WTC11 (cell line): ENCODE measurements around the gene EBF3. TPM values are rescaled to one million over a fixed set of nuclear protein-coding genes. Genes with fewer than 3 reads are reported as not detected.

Experiments
- ATAC-seq: fragments of 200-7000 bp; cut with Tn5 transposase; 2 replicates; pipeline ENCODE4 v1.10.0; 2021; ENCODE audit warnings: mild to moderate bottlenecking, moderate library complexity
- CTCF ChIA-PET: fragments of 300-600 bp; sonication (Branson Sonifier 250); formaldehyde crosslinking; loops from one replicate; lab custom pipeline; 2021; ENCODE audit warnings: antibody characterized with exemption; lab: Charles Lee
- POLR2A ChIA-PET: fragments of 350-600 bp; sonication (Branson Sonifier 250); formaldehyde crosslinking; loops from one replicate; lab custom pipeline; 2021; ENCODE audit warnings: antibody characterized with exemption; lab: Charles Lee
- DNase-seq: peaks from one replicate; pipeline ENCODE4 v3.0.0; 2021; ENCODE audit warnings: low spot score
- H3K27ac Mint-ChIP-seq: 2 replicates; pipeline ENCODE4 v1.8.0; 2021; ENCODE audit warnings: mixed read lengths
- H3K27me3 Mint-ChIP-seq: 2 replicates; pipeline ENCODE4 v1.8.0; 2021; ENCODE audit warnings: low read depth, mild to moderate bottlenecking, moderate library complexity, mixed read lengths
- H3K36me3 Mint-ChIP-seq: 2 replicates; pipeline ENCODE4 v1.8.0; 2021; ENCODE audit warnings: mixed read lengths
- H3K4me1 Mint-ChIP-seq: 2 replicates; pipeline ENCODE4 v1.8.0; 2022; ENCODE audit warnings: mixed read lengths
- H3K4me3 Mint-ChIP-seq: 2 replicates; pipeline ENCODE4 v1.8.0; 2021; ENCODE audit warnings: mild to moderate bottlenecking, moderate library complexity, mixed read lengths
- H3K9me3 Mint-ChIP-seq: 2 replicates; pipeline ENCODE4 v1.8.0; 2021; ENCODE audit warnings: mixed read lengths
- ESRRA ChIP-seq: sonication (generic); formaldehyde crosslinking; IDR thresholded peaks from 2 replicates; pipeline ENCODE4 v1.8.1; 2022; ENCODE audit warnings: mild to moderate bottlenecking, missing genetic modification reagents, borderline replicate concordance
- GABPB1 ChIP-seq: sonication (generic); formaldehyde crosslinking; IDR thresholded peaks from 2 replicates; pipeline ENCODE4 v1.8.1; 2023; ENCODE audit warnings: mild to moderate bottlenecking, missing genetic modification reagents
- HMGA2 ChIP-seq: fragments of 250-450 bp; sonication (Bioruptor Pico); IDR thresholded peaks from 2 replicates; pipeline ENCODE4 v1.4.0; 2021; ENCODE audit warnings: mild to moderate bottlenecking, moderate library complexity
- JAZF1 ChIP-seq: fragments of 250-450 bp; sonication (Bioruptor Pico); IDR thresholded peaks from 2 replicates; pipeline ENCODE4 v1.9.0; 2021; ENCODE audit warnings: moderate library complexity, mild to moderate bottlenecking, inconsistent platforms
- NFE2L1 ChIP-seq: sonication (generic); formaldehyde crosslinking; IDR thresholded peaks from 2 replicates; pipeline ENCODE4 v1.8.1; 2023; ENCODE audit warnings: missing genetic modification reagents
- OVOL2 ChIP-seq: fragments of 250-450 bp; sonication (Bioruptor Pico); IDR thresholded peaks from 2 replicates; pipeline ENCODE4 v1.9.0; 2021; ENCODE audit warnings: mild to moderate bottlenecking, borderline replicate concordance
- RELA ChIP-seq: sonication (generic); formaldehyde crosslinking; IDR thresholded peaks from 2 replicates; pipeline ENCODE4 v1.8.1; 2022; ENCODE audit warnings: missing genetic modification reagents, mild to moderate bottlenecking, borderline replicate concordance
- SP1 ChIP-seq: sonication (generic); formaldehyde crosslinking; conservative IDR thresholded peaks from 2 replicates; pipeline ENCODE4 v1.8.1; 2022; ENCODE audit warnings: missing genetic modification reagents
- TEAD4 ChIP-seq: sonication (generic); formaldehyde crosslinking; IDR thresholded peaks from 2 replicates; pipeline ENCODE4 v1.8.0; 2022; ENCODE audit warnings: mild to moderate bottlenecking, missing genetic modification reagents
- ZNF138 ChIP-seq: sonication (generic); formaldehyde crosslinking; conservative IDR thresholded peaks from 2 replicates; pipeline ENCODE4 v1.8.1; 2022; ENCODE audit warnings: mild to moderate bottlenecking, moderate library complexity, missing genetic modification reagents
- ZNF219 ChIP-seq: sonication (generic); formaldehyde crosslinking; IDR thresholded peaks from 2 replicates; pipeline ENCODE4 v1.8.0; 2023; ENCODE audit warnings: missing genetic modification reagents, mild to moderate bottlenecking, borderline replicate concordance
- ZNF425 ChIP-seq: fragments of 250-450 bp; sonication (Bioruptor Pico); conservative IDR thresholded peaks from 2 replicates; pipeline ENCODE4 v1.9.0; 2021; ENCODE audit warnings: mild to moderate bottlenecking
- total RNA-seq: library from RNA; stranded (reverse); gene quantifications from 3 replicates; pipeline ENCODE4 v1.2.3, GENCODE V29; 2021
- TF ChIP-seq, protein P1 (sequence below): fragments of 250-450 bp; sonication (Bioruptor Pico); IDR thresholded peaks from 2 replicates; pipeline ENCODE4 v1.8.0; 2021; ENCODE audit warnings: mild to moderate bottlenecking
- TF ChIP-seq, protein P2 (sequence below): sonication (generic); formaldehyde crosslinking; IDR thresholded peaks from 2 replicates; pipeline ENCODE4 v1.8.1; 2023; ENCODE audit warnings: mild to moderate bottlenecking, missing genetic modification reagents
- TF ChIP-seq, protein P3 (sequence below): sonication (generic); formaldehyde crosslinking; IDR thresholded peaks from 2 replicates; pipeline ENCODE4 v1.8.1; 2022; ENCODE audit warnings: low read depth, missing genetic modification reagents, borderline replicate concordance
- TF ChIP-seq, protein P4 (sequence below): sonication (generic); formaldehyde crosslinking; conservative IDR thresholded peaks from 2 replicates; pipeline ENCODE4 v1.8.1; 2023; ENCODE audit warnings: mild to moderate bottlenecking, low read depth, missing genetic modification reagents, moderate library complexity

Gene EBF3
- total RNA-seq, 1 experiment from 2014 or later: 1.2 TPM

- CTCF ChIA-PET: interaction anchor here (1.7 kb wide), 1 partner anchor 26 kb away, joined by 5 read pairs; no protein-coding TSS in a partner anchor
- DNase-seq (no peak), ATAC-seq (no peak)
- Mint-ChIP-seq H3K4me1 (peaks cover 3% of the 10 kb centered on the region; the same call in 1 of the 2 replicates), H3K4me3 (no peak overlapping the region), H3K27me3 (no peaks in the 10 kb centered on the region), H3K9me3 (peaks cover 9% of the 10 kb centered on the region), H3K27ac (no peak overlapping the region), H3K36me3 (no peaks in the 10 kb centered on the region)
- POLR2A ChIA-PET: no interaction called here
- TF ChIP-seq, protein P1, sequence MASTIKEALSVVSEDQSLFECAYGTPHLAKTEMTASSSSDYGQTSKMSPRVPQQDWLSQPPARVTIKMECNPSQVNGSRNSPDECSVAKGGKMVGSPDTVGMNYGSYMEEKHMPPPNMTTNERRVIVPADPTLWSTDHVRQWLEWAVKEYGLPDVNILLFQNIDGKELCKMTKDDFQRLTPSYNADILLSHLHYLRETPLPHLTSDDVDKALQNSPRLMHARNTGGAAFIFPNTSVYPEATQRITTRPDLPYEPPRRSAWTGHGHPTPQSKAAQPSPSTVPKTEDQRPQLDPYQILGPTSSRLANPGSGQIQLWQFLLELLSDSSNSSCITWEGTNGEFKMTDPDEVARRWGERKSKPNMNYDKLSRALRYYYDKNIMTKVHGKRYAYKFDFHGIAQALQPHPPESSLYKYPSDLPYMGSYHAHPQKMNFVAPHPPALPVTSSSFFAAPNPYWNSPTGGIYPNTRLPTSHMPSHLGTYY (CRISPR knock-in tag): no peak
- TF ChIP-seq ZNF138 (CRISPR knock-in tag) (no peak), HMGA2 (CRISPR knock-in tag) (no peak), OVOL2 (no peak), ZNF219 (CRISPR knock-in tag) (no peak), NFE2L1 (no peak), TEAD4 (CRISPR knock-in tag) (no peak), RELA (CRISPR knock-in tag) (no peak), ZNF425 (CRISPR knock-in tag) (no peak), ESRRA (CRISPR knock-in tag) (no peak), JAZF1 (CRISPR knock-in tag) (no peak)
- TF ChIP-seq, protein P2, sequence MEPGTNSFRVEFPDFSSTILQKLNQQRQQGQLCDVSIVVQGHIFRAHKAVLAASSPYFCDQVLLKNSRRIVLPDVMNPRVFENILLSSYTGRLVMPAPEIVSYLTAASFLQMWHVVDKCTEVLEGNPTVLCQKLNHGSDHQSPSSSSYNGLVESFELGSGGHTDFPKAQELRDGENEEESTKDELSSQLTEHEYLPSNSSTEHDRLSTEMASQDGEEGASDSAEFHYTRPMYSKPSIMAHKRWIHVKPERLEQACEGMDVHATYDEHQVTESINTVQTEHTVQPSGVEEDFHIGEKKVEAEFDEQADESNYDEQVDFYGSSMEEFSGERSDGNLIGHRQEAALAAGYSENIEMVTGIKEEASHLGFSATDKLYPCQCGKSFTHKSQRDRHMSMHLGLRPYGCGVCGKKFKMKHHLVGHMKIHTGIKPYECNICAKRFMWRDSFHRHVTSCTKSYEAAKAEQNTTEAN (CRISPR knock-in tag): no peak
- TF ChIP-seq, protein P3, sequence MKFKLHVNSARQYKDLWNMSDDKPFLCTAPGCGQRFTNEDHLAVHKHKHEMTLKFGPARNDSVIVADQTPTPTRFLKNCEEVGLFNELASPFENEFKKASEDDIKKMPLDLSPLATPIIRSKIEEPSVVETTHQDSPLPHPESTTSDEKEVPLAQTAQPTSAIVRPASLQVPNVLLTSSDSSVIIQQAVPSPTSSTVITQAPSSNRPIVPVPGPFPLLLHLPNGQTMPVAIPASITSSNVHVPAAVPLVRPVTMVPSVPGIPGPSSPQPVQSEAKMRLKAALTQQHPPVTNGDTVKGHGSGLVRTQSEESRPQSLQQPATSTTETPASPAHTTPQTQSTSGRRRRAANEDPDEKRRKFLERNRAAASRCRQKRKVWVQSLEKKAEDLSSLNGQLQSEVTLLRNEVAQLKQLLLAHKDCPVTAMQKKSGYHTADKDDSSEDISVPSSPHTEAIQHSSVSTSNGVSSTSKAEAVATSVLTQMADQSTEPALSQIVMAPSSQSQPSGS (CRISPR knock-in tag): no peak
- TF ChIP-seq, protein P4, sequence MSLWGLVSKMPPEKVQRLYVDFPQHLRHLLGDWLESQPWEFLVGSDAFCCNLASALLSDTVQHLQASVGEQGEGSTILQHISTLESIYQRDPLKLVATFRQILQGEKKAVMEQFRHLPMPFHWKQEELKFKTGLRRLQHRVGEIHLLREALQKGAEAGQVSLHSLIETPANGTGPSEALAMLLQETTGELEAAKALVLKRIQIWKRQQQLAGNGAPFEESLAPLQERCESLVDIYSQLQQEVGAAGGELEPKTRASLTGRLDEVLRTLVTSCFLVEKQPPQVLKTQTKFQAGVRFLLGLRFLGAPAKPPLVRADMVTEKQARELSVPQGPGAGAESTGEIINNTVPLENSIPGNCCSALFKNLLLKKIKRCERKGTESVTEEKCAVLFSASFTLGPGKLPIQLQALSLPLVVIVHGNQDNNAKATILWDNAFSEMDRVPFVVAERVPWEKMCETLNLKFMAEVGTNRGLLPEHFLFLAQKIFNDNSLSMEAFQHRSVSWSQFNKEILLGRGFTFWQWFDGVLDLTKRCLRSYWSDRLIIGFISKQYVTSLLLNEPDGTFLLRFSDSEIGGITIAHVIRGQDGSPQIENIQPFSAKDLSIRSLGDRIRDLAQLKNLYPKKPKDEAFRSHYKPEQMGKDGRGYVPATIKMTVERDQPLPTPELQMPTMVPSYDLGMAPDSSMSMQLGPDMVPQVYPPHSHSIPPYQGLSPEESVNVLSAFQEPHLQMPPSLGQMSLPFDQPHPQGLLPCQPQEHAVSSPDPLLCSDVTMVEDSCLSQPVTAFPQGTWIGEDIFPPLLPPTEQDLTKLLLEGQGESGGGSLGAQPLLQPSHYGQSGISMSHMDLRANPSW (CRISPR knock-in tag): no peak
- TF ChIP-seq, all 79 proteins: peak for 0
Observed at GRCh38 chr10:129793996-129794395, 170.1 kb downstream of the EBF3 start.

- DNase-seq (no peak), ATAC-seq (no peak)
- Mint-ChIP-seq H3K9me3 (peaks cover 9% of the 10 kb centered on the region), H3K36me3 (no peaks in the 10 kb centered on the region), H3K27me3 (no peaks in the 10 kb centered on the region), H3K4me3 (no peak overlapping the region), H3K27ac (no peak overlapping the region), H3K4me1 (no peaks in the 10 kb centered on the region)
- ChIA-PET POLR2A (no interaction called here), CTCF (interaction anchor here (1.7 kb wide), 1 partner anchor 25 kb away, joined by 5 read pairs; no protein-coding TSS in a partner anchor)
- 0 out of 2 replicates have a peak, but pooled peaks have one; percentile 25 for TF ChIP-seq GABPB1 (CRISPR knock-in tag)
- no peak for TF ChIP-seq SP1
Observed at GRCh38 chr10:129793479-129793878, 170.6 kb downstream of the EBF3 start.
